A204.1 (cell line): Measurements from ENCODE around the gene TENT5C.
"Not testable (repeated sequence)": the region's sequence is repeated elsewhere in the genome, so short reads cannot be mapped to it uniquely, and the experiment has no call there.

Experiments
- FAIRE-seq: peaks from 2 replicates; lab custom pipeline; 2012; peaks lifted over from hg19 to GRCh38; lab: Jason Lieb, UNC

TENT5C gene

DNA sequence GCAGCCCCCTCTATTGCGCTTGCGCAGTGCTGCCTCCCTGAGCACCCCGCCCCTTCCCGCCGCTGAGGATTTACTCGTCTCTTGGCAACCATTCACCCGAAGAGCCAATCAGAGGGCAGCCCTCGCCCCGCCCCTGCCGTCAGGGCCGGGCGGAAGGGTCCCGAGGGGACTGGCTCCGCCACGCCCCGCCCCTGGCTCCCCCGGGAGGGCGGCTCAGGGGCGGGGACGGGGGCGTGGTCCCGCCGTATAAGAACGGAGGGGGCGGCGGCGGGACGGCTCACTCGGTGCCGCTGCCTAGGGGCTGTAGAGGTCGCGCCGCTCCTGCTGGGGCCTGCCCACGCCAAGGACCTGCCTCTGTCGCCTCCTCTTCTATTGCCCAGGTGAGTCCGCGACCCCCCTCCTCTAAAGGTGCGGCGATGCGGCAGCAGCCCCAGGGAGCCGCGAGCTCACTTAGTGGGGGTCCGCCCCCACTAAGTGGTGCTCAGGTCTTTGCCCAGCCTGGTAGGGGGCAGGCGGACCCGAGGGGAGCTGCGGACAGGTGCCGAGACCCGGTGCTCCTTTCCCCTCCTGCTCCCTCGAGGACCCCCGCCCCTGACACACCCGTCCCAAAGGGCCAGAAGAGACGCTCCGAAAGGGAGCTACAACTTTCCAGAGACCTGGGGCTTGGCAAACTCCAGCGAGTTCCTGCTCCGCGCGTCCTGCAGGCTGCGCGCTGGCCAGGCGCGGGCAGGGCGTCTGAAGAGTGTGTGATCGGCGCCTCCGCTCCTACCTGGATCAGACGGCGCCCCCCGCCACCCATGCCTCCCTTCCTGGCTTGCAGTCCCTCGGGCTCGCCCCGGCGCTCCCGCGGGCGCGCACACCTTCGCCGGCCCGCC, at the start of gene TENT5C:
TSS of gene TENT5C (plus strand) at position 275 of the 875 bp plus-strand sequence. CDS start 16,821 bp downstream, outside the sequence.
- peak; percentile 47 for FAIRE-seq

DNA sequence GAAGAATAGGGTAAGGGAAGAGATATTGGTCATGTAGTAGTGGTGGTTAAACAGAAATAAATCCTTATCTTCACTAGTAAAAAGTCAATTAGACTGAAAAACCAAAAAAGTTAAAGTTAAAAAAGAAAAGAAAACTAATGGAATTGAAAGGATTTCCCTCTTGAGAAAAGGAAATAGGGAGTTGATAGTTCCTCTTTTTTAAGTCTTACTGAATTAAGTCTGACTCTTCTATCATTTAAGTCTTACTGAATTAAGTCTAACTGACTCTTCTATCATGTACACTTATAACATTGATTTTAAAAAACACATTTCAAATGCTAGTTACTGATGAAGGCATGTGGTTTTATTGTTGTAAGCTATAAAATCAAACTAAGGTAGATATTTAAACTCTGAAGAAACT, 49.5 kb upstream of the TENT5C start:
- FAIRE-seq: no peak

DNA sequence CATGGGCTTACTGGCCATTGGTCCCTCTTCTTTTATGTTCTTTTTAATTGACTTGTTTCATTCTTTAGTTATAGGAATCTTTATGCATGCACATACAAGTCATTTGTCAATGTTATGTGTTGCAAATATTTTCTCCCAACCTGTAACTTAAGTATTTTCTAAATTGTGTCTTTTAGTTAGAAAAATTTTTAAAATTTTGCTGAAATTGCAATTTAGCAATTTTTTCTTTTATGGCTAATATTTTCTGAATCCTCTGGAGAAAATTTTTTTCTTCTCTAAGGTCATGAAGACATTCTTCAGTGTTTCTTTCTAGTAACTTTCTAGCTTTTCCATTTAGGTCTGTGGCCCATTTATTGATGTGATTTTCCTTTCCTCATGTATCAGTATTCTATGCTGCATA, 48.9 kb upstream of the TENT5C start:
- FAIRE-seq: no peak

DNA sequence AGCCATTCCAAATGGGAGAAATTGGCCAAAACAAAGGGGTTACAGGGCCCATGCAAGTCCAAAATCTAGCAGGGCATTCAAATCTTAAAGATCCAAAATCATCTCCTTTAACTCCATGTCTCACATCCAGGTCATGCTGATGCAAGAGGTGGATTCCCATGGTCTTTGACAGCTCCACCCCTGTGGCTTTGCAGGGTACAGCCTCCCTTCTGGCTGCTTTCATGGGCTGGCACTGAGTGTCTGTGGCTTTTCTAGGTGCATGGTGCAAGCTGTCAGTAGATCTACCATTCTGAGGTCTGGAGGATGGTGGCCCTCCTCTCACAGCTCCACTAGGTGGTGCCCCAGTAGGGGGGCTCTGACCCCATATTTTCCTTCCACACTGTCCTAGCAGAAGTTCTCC, 47.4 kb upstream of the TENT5C start:
- not testable (repeated sequence) for FAIRE-seq

DNA sequence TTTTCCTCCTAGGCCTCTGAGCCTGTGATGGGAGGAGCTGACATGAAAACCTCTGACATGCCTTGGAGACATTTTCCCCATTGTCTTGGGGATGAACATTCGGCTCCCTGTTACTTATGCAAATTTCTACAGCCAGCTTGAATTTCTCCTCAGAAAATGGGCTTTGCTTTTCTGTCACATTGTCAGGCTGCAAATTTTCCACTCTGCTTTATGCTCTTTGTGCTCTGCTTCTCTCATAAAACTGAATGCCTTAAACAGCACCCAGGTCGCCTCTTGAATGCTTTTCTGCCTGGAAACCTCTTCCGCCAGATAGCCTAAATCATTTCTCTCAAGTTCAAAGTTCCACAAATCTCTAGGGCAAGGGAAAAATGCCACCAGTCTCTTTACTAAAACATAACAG, 46.7 kb upstream of the TENT5C start:
- no peak for FAIRE-seq

DNA sequence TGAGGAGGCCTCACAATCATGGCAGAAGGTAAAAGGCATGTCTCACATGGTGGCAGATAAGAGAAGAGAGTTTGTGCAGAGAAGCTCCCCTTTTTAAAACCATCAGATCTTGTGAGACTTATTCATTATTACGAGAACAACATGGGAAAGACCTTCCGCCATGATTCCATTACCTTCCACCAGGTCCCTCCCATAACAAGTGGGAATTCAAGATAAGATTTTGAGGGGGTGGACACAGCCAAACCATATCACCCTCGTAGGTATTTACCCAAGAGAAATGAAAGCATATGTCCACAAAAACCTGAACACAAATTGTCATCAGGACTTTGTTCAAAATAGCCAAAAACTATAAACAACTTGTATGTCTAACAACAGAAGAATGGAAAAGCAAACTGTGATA, 45.9 kb upstream of the TENT5C start:
- FAIRE-seq: no peak

DNA sequence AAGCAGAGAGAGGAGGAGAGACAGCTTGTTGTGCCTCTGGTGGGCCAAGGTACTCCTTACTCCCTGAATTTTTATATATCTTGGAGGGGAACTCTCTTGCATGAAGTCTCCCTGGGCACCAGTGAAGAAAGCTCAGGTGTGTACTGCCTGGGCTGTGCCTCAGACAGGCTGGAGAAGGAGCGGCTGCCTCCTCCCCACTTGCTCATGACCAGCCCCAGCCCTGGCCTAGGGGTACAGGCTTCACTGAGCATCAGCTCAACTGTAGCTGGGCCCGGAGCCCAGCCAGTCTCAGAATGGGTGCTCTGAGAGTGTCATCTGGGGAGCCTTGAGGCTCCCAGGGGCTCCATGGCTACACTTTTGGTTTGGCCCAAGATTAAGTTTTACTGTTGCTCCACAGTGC, 44.8 kb upstream of the TENT5C start:
- FAIRE-seq: no peak

DNA sequence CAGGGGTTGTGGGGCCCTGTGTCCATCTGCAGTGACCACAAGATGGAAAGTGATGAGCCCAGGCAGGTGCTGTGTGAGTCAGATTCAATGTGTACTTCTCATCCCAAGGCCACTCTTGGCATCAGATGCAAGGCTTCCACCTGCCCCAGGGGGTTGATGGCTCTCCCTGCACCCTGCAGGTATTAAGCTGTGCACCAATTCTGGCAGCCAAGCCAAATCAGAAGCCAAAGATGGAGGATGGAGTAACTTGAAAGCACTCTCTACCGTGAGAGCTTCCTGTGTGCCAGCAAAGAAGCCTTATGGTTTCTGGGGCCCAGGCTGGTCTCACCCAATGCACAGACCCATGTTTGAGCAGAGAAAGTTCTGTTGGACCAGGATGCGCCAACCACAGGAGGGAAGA, 44.3 kb upstream of the TENT5C start:
- no peak for FAIRE-seq

DNA sequence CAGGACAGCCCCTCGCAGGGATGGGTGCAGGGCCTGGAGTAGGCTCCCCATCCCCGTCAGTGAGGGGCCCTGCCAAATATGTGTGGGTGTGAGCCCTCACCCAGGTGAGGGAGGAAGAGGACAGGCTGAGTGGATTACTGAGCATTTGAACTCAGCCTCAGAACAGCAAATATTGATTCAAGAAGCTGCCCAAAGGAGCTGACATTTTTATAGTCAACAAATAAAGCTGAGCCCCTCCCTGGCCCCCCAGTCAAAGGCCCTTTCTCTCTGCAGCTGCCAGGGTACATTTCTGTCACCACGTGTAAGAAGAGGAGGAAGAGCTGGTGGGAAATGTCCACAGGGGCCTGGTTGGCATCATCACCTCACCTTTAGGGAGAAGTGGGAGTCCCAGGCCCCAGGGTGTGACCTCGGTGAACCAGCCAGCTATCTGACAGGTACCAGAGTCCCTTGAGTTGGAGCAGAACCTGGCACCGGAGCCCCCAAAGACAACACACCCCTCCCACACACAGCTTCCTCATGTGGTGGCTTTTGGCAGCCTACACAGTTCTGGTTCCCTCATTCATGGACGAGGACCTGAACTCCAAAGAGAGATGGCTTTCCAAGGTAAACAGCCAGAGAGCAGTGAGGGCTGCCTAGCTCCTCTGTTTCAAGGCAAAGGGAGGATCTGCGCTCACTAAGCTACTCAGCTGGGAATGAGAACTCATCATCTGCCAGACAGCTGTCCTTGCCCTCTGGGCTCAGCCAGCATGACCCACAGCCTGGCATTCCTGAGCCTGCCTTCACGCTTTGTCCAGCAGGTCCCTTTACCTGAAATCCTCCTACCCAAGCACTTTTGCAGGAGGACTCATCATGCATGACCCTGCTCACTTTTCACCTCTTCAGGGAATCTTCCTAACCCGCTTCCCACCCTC, 43.0 kb upstream of the TENT5C start:
- FAIRE-seq: no peak

DNA sequence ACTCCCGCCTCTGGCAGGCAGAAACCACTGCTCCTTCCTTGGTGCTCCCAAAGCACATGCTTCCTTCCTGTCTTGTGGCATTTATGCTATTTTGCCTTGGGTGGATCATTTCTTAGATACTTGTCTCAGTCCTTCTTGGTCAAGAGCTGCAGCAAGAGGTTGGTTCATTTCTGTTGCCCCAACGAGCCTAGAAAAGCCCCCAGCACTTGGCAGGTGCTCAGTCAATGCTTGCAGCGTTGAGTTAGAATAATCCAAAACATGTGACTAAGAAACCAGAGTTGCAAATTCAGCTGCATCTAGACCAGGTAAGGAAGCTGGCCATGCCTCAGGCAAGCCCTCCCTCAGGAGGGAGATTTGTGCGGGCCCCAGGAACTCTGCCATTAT, 42.4 kb upstream of the TENT5C start:
- FAIRE-seq: no peak

DNA sequence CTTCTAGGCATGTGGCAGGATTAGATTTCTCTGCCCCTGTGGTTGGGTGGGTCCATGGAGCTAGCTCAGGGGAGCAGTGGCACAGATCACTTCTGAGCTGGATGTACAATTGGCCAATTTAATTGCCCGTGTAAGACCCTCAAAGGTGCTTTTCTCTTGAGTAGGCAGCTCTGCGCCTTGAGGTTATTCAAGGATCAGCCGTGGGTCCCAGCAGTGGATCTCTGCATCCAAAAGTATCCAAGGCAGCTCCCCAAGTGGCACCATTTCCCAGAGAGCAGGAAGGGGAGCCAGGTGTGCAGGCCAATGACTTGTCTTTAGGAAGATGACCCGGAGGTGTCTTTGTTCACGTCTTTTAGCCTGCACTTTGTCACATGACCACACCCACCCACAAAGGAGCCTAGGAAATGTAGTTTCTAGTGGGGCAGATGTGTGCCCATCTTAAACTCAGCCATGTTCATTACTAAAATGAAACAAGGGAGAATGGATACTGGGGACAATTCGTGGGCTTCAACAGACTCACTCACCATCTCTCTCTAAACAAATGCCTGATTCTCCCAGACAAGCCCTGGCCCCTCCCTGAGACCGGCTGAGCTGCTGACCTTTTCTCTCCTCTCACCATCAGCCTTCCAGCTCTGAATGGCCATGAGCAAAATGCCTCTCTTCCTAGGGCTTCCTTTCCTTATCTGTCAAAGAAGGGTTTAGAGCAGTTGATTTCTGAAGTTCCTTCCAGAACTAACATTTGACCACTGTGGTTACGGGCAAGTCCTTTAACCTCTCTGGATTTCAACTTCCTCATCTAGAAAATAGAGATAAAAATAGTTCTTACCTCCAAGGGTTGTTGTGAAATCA, 41.4 kb upstream of the TENT5C start:
- no peak for FAIRE-seq

DNA sequence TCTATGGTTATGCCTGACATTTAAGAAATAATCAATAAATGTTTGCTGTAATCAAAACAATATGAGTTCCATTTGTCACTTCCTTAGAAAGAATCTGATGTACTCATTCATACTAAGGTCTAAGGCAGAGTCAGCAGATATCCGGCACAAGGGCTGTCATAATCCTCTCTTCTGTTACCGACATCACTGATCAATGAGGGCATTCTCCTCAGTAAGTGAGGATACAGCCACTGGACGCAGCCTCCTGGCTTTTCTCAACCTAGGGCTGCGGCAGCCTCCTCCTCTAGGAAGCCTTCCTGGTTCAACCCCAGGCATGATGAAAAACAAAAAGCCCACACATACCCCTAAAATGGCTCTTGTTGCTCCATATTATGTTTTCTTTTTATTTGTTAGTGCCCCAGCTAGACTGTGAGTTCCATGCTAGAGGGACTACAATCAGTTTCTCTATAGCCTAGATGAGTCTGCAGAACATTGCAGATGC, 40.7 kb upstream of the TENT5C start:
- FAIRE-seq: no peak

DNA sequence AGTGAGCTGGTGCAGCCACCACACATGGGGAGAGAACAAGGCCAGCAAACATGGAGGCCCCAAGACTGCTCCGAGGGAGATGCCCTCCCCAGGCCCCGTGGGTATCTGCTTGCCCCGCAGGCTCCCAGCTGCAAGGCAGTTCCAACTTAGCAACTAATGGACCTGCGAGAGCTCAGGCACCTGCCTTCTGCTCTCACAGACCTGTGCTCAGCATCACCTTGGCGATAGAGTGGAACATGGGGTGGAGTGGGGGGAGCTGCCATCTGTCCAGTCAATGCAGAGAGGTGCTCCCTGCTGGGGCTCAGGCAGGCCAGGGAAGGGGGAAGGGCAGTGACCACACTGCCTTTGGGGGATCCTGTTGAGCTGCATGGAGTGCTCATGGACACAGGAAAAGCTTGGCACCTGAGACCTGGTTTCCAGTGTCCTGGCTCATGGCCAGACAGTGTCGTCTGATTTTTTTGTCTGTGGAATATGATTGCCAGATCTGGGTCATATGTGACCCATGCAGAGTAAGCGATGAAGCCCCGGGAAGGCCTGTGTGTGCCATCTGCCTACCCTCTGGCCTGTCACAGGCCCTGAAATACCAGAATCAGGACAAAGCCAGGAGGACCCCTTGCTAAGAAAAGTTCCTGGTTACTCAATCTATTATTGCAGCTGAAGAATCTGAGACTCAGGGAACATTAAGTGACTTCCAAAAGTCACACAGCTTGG, 39.9 kb upstream of the TENT5C start:
- no peak for FAIRE-seq

DNA sequence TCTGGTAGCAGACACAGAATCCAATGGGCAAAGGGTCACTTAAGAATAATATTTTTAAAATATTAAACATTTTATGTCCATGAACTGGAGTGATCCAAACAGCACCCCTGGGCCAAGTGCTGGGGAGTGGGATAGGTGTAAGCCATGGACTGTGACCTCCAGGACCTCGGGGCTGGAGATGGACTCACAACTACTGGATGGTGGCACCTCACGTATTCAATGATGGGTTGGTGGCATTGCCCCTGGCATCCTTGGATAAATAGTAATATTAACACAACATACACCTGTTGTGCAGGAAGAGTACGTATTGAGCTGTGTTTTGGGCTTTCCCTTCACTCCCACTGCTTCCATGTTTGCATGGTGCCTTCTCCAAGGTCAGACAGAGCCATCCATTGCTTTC, 39.3 kb upstream of the TENT5C start:
- no peak for FAIRE-seq

DNA sequence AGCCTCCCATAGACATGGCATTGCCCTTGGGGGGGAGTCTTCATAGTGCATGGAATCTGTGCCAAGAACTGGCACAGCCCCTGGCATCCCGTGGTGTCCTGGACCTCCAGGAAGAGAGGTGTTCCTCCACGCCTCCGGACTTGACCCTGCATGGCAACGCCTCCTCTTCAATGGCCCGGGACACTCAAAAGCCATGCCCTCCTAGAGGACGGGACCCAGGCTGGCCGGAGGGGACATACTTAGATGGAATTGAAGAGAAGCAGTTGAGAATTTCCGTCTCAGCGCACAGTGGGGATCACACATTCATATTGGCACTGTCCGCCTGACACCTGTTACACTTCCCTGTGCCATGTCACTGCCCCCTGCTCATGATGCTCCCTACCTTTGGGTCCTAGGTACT, 38.4 kb upstream of the TENT5C start:
- no peak for FAIRE-seq

DNA sequence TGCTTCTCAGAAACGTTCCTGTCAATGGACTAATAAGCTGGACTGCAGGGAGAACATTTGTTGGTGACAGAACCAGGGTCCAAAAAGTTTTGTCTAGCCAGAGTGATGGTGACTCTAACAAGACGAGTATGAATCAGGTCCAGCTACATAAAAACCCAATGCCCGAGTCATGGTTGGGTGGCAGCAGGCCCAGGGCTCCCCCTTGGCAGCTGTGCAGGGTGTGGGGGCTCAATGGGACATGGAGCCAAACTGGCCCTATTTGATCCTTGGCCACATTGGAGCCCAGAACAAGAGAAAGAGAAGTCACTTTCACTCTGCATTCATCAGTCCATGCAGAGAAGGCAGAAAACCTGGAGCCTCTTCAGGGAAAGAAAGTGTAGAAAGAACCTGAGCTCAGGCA, 37.9 kb upstream of the TENT5C start:
- FAIRE-seq: no peak

DNA sequence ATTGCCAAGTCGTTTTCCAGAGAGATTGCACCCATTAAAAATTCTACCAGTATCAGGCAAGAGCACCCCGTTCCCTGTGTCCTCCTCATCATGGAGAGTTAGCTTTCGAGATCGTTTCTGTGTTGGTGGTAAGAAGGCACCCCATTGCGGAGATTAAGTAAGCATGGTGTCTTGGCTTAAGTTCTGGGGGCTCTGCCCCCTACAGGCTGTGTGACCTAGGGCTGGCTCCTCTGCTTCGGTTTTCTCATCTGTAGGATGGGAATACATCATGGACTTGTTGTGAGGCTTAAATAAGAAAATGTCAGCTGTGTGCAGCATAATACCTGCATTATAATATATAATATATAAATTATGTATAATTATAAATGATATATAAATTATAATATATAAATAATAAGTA, 36.8 kb upstream of the TENT5C start:
- no peak for FAIRE-seq

DNA sequence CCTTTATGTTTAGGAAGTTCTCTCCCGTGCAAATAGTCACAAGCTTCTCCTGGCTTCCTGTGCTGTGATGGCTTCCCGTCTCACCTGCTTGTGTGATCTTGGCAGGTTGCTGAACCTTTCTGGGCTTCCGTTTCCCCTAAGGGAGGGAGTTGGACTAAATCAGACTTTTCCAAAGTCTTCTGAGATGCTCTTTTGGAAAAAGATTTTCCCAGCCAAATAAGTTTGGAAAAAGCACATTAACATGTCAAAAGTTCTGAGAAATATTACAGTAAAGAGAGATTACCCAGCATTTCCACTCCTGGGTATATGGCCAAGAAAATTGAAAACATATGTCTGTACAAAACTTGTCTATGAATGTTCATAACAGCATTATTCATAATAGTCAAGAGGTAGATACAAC, 36.0 kb upstream of the TENT5C start:
- no peak for FAIRE-seq

DNA sequence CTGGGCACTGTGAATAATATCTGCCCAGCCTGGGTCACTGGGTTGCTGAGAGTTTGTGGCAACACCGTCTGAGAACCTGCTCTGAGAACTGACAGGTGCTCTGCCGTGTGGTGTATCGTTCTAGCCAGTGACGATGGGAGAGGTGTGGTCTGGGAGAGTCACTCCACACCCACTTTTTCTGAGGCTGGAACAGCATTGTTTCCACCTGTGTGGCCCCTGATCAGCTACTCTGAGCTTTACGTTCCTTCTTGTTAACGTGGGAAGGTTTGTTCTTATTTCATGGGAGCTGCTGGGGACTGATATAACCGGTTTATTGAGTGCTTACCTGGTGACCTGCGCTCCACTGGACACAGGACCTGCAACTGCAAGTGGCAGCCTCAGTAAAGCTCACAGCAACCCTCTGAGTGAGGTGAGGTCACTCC, 34.8 kb upstream of the TENT5C start:
- no peak for FAIRE-seq

DNA sequence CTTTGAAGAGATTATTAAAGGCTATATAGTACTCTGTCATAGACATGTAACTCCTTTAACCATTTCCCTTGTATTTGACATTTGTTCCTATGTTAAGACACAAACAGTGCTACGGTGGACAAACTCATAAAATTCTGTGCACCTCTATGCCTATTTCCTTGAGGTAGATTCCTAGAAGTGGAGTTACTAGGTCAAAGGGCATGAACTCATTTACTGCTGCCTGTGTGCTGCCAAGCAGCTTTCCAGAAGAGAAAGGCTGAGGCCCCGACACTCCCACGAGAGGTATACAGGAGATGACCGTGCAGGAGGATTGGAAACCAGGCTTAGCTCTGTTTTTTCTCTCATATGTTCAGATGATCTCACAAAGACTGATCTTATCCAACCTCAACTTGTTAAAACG, 34.4 kb upstream of the TENT5C start:
- FAIRE-seq: no peak

DNA sequence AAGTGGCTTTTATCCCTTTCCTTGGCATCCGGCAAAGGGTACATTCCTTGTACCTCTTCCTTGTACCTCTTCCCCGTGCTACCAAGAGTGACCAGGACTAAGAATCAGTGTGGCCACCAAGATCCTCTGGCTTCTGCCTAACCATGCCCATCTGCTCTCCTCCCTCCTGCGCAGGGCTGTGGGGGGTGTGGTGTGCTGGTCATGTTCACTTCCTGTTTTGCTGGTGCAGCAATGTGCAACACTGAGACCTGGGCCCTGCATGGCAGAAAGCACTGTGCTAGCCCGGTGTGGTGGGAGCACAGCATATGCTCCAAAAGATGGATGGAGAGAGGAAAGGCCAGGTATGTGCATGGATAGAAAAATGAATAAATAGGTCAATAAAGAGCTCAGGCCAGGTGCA, 33.3 kb upstream of the TENT5C start:
- FAIRE-seq: no peak
